ENCODE results near the gene CEL.
"Not testable (repeated sequence)": the region's sequence is repeated elsewhere in the genome, so short reads cannot be mapped to it uniquely, and the experiment has no call there.

The CEL gene

GRCh38 chr9:133048595-133048994, 13.2 kb upstream of the CEL start:
- DNase-seq: no peak

- DNase-seq: no peak
Observed at GRCh38 chr9:133049043-133049442, 12.7 kb upstream of the CEL start.

- no peak for DNase-seq
Observed at GRCh38 chr9:133050142-133050541, 11.6 kb upstream of the CEL start.

- DNase-seq: no peak
Observed at GRCh38 chr9:133050781-133051180, 11.0 kb upstream of the CEL start.

- no peak for DNase-seq
Observed at GRCh38 chr9:133051281-133051900, 10.4 kb upstream of the CEL start.

- DNase-seq: no peak
Observed at GRCh38 chr9:133051966-133052539, 9.7 kb upstream of the CEL start.

- DNase-seq: no peak
Observed at GRCh38 chr9:133054194-133054890, 7.4 kb upstream of the CEL start.

GRCh38 chr9:133054966-133055365, 6.8 kb upstream of the CEL start:
- DNase-seq: no peak

- DNase-seq: no peak
Observed at GRCh38 chr9:133055788-133056420, 5.9 kb upstream of the CEL start.

GRCh38 chr9:133056533-133056932, 5.2 kb upstream of the CEL start:
- DNase-seq: no peak

GRCh38 chr9:133057006-133057405, 4.8 kb upstream of the CEL start:
- DNase-seq: no peak

GRCh38 chr9:133057553-133057952, 4.2 kb upstream of the CEL start:
- DNase-seq: no peak

- no peak for DNase-seq
Observed at GRCh38 chr9:133058071-133058470, 3.7 kb upstream of the CEL start.

- DNase-seq: no peak
Observed at GRCh38 chr9:133058550-133059320, 3.0 kb upstream of the CEL start.

GRCh38 chr9:133059623-133060022, 2.2 kb upstream of the CEL start:
- DNase-seq: no peak

- no peak for DNase-seq
Observed at GRCh38 chr9:133060417-133060841, 1.4 kb upstream of the CEL start.

- DNase-seq: not testable (repeated sequence)
Observed at GRCh38 chr9:133061019-133061763, 590 bp upstream of the CEL start.

- DNase-seq: not testable (repeated sequence)
Observed at GRCh38 chr9:133062569-133062968, 788 bp downstream of the CEL start.

GRCh38 chr9:133063159-133063499, 1.3 kb downstream of the CEL start:
- DNase-seq: no peak

GRCh38 chr9:133063500-133064231, 1.9 kb downstream of the CEL start:
- no peak for DNase-seq

- no peak for DNase-seq
Observed at GRCh38 chr9:133064241-133065069, 2.7 kb downstream of the CEL start.

Measured in activated T-cell treated with anti-CD3 and anti-CD28 coated beads, Interleukin-2, amount 50 U/mL, for 1 hour (primary cell).